ENCODE results near the gene WDR27.
"Not testable (repeated sequence)": the region's sequence is repeated elsewhere in the genome, so short reads cannot be mapped to it uniquely, and the experiment has no call there.

Gene WDR27

GRCh38 chr6:169520104-169520503 is 181.7 kb downstream of the WDR27 start:
- no peak for DNase-seq (ENCODE audit: low spot score)

GRCh38 chr6:169518451-169518850 is 183.4 kb downstream of the WDR27 start:
- no peak for DNase-seq (ENCODE audit: low spot score)

DNA sequence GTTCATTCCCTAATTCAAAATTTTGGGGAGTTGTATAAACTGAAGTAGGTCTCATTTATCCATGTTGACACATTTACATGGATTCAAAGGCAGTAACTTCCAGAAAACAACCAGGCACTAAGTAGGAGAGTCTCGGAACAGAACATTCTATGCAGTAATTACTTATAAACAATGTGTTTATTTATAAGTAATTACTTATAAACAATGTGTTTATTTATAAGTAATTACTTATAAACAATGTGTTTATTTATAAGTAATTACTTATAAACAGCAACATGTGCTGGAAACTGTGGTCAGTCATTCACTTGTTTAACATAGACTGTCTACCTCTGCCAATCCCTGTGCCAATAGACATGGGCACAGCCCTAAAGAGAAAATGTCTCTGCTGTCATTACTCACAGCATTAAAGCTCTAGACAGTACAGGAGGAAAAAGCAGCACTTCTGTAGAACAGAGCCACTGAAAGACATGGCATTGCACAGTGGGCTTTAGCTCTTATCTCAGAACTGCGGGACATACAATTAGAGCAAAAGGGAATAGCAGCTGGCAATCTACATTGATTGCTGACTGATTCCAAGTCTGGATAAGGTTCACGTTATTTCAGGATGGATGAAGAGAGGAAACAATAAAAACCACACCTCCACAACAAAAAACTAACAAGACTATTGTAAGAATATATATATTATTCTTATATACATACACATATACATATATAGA is 188.2 kb downstream of the WDR27 start:
- no peak for DNase-seq (ENCODE audit: low spot score)

DNA sequence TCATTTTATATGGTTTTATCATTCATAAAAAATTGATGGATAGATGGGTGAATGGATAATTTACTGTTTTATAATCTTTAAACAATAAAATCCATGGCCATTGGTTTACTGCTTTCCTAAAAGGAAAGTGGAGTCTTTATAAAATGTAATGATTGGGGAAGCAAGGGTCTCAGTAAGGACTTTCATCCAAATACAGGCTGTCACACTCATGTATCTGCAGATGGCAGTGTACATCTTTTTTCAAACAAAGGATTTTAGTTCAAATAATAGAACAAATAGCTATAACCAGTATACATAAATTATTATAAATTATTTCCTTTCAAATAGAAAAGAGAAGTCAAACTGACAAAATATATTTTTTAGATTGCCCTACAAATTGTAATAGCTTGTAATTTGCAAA is 190.0 kb downstream of the WDR27 start:
- DNase-seq (ENCODE audit: low spot score), result not testable (repeated sequence)

GRCh38 chr6:169510871-169511270 is 191.0 kb downstream of the WDR27 start:
- no peak for DNase-seq (ENCODE audit: low spot score)

GRCh38 chr6:169508452-169508851 is 193.4 kb downstream of the WDR27 start:
- DNase-seq (ENCODE audit: low spot score), result no peak

GRCh38 chr6:169503422-169504152 is 198.2 kb downstream of the WDR27 start:
- DNase-seq (ENCODE audit: low spot score), result no peak

GRCh38 chr6:169502445-169502844 is 199.4 kb downstream of the WDR27 start:
- no peak for DNase-seq (ENCODE audit: low spot score)

DNA sequence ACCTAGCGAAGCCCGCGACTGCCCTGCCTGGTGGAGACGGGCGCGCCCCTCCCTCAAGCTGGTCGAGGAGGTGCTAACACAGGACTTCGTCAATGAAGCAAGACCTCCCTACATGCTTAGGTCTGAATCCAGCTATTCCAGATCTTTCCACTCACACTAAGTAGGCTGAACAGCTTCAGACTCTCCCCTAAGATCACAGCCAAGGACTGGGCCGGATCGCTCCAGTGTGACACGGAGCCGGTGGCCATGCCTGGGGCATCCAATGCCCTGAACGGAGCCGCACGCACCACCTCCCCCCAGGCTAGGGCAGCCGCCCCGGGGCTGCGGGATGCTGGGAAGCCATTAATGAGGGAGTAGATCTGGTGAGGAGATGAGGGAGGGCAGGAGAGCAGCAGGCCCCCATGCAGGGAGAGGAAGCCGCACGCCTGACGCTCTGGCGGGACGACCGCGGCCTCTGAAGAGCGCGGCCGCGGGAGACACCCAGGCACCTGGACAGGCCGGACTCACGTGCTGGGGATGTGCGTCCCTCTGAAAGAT is 200.0 kb downstream of the WDR27 start:
- DNase-seq (ENCODE audit: low spot score), result no peak

DNA sequence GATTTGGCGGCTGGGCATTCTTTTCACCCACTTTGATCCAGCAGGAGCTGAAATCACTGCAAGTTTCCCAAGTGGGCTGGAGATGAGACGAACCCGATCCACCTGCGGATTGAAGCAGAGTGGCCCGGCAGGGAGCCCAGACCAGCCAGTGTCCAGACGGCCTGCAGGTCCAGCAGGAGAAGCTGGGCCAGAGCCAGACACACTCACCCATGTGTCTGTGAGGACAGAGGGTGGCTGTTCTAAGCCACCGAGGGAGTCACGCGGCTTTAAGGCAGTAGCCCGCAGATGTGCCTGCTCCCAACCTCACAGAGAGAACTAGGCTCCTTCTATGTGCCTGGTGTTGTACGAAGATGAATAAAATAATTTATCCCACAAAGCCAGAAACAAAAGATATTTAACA is 200.7 kb downstream of the WDR27 start:
- no peak for DNase-seq (ENCODE audit: low spot score)

DNA sequence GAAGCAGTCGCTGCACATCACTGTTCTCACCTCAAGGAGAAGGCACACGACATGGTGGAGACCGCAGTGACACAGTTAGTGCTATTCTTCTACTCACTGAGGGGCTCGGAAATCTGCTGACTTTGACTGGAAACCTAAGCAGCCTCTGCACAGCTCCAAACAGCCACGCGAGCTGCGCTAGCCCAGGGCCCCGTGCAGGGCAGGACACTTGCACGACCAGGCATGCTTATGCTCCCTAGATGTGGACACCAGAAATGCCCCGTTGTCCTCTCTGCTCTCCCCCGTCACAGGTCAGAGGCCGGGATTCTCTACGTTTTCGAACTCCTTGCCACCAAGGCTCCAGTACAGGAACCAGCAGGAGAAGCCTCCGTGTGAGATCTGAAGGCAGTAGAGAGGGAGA is 201.1 kb downstream of the WDR27 start:
- DNase-seq (ENCODE audit: low spot score), result no peak

- DNase-seq (ENCODE audit: low spot score), result no peak
Observed at GRCh38 chr6:169499848-169500247, 202.0 kb downstream of the WDR27 start.

- no peak for DNase-seq (ENCODE audit: low spot score)
Observed at GRCh38 chr6:169498916-169499513, 202.8 kb downstream of the WDR27 start.

DNA sequence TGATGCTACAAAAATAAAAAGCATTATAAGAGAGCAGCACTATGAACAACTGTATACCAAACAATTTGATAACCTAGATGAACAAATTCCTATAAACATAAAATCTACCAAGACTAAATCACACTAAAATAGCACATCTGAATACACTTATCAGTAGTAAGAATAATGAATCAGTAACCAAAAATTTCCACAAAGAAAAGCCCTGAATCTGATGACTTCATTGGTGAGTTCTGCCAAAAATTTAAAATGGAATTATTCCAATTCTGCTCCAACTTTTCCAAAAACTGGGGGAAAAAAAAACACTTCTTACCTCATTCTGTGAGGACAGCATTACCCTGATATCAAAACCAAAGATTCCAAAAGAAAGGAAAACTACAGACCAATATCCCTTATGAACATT is 206.2 kb downstream of the WDR27 start:
- no peak for DNase-seq (ENCODE audit: low spot score)

DNA sequence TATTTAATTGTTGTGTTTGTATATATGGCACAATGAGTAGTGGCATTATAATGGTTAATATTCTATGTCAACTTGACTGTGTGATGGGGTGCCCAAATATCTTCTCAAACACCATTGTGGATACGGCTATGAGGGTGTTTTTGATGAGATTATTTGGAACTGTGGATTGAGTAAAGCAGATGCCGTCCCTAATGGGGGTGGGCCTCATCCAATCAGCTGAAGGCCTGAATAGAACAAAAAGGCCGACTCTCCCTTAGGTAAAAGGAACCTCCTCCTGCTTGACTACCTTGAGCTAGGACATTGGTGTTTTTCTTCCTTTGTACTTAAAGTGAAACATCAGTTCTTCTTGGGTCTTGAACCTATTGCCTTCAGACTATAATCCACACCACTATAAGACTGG is 207.8 kb downstream of the WDR27 start:
- no peak for DNase-seq (ENCODE audit: low spot score)

DNA sequence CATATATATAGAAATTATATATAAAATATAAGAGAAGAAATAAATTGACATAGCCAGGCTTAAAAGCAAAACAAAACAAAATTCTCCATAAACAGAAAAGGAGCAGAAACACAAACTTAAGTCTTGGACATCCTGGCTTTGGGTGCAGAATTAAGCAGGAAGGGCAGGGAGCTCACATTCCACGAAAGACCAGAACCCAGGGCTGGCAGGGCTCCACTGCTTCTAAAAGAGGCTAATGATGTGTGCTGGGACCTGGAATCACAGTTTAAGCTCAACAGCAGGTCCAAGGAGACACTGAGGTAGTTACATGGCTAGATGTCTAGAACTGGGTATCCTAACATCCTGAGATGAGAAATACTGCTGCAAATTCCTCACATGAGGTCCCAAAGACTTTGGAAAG is 210.3 kb downstream of the WDR27 start:
- DNase-seq (ENCODE audit: low spot score), result no peak

DNA sequence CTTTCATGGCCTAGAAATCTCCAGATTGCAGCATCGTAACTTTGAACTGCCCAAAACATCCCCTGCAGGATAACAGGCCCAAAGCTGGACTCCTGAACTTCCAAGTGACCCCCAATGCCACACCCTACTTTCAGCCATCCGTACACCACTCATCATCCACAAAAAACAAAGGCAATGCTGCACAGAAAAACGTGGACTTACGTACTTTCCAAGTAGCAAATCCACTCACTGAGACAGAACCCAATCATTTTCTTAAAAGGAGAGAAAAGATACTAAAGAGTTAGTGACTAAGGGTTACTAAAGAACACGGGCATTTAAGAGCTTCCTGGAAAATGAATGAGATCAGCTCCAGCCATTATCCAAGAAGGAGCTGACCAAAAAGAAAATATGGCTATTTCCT is 211.0 kb downstream of the WDR27 start:
- DNase-seq (ENCODE audit: low spot score), result no peak

GRCh38 chr6:169490246-169490641 is 211.6 kb downstream of the WDR27 start:
- DNase-seq (ENCODE audit: low spot score), result no peak

GRCh38 chr6:169489563-169490245 is 212.1 kb downstream of the WDR27 start:
- no peak for DNase-seq (ENCODE audit: low spot score)

DNA sequence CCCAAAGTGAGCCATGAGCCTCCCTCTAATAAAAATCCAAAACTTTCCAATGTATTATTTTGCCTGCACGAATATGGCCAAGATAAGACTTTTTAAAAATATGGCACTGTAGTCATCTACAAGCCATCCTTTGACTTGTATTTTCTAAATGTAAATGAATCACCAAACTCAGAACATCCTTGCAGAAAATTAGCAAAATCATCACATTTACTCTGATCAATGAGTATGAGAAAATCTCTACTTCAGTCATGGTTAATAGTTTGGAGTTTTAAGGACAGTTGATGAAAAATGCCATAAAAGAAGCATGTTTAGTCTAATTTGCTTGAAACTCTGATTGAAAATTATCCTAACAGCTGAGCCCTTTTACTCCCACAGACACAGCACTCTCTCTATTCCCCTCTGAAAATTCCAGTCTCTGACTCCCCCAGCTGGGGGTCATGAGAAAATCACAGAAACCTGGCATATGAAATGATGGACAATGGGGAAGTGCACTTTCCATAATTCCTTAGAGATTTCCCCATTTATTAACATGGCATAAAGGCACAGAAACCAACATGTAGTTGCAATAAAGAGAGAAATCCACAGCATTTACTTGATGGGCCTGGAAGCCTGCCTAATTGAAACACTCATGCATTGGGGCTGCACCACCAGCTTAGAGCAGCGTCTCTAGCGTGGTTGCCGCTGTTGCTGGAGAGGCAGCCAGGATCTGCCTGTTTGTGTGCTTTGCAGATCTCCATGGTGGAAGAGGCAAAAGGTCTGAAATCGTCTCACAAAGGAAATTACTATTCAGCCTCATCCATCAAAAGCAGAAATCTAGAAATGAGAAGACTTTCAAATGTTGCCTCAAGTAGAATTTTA is 214.0 kb downstream of the WDR27 start:
- no peak for DNase-seq (ENCODE audit: low spot score)

GRCh38 chr6:169479783-169480495 is 221.9 kb downstream of the WDR27 start:
- DNase-seq (ENCODE audit: low spot score), result no peak
